PC-3 (cell line): ENCODE measurements around the gene TMC3.

ENCODE experiments used
- EZH2 ChIP-seq: fragments of 300-600 bp; sonication (generic); IDR thresholded peaks from one replicate; pipeline ENCODE4 v1.6.1; 2017; ENCODE audit warnings: antibody characterized with exemption, mild to moderate bottlenecking, low read length; ENCODE audit not compliant: unreplicated experiment
- EZH2phosphoT487 ChIP-seq: fragments of 300-600 bp; sonication (generic); IDR thresholded peaks from 2 replicates; pipeline ENCODE4 v1.6.1; 2018; ENCODE audit warnings: mild to moderate bottlenecking, antibody characterized with exemption, low read length, borderline replicate concordance
- TF ChIP-seq, protein P1 (sequence below): fragments of 300-600 bp; sonication (generic); conservative IDR thresholded peaks from 2 replicates; pipeline ENCODE4 v1.5.1; 2017; ENCODE audit warnings: antibody characterized with exemption, low read depth, mild to moderate bottlenecking, low read length

GRCh38 chr15:81341351-81341750, 32.7 kb downstream of the TMC3 start:
- TF ChIP-seq, protein P1, sequence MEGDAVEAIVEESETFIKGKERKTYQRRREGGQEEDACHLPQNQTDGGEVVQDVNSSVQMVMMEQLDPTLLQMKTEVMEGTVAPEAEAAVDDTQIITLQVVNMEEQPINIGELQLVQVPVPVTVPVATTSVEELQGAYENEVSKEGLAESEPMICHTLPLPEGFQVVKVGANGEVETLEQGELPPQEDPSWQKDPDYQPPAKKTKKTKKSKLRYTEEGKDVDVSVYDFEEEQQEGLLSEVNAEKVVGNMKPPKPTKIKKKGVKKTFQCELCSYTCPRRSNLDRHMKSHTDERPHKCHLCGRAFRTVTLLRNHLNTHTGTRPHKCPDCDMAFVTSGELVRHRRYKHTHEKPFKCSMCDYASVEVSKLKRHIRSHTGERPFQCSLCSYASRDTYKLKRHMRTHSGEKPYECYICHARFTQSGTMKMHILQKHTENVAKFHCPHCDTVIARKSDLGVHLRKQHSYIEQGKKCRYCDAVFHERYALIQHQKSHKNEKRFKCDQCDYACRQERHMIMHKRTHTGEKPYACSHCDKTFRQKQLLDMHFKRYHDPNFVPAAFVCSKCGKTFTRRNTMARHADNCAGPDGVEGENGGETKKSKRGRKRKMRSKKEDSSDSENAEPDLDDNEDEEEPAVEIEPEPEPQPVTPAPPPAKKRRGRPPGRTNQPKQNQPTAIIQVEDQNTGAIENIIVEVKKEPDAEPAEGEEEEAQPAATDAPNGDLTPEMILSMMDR: no peak
- TF ChIP-seq EZH2 (no peak), EZH2phosphoT487 (no peak)
